ENCODE data around the gene XYLB. TPM values are rescaled to one million over a fixed set of nuclear protein-coding genes. Genes with fewer than 3 reads are reported as not detected.

XYLB gene
- total RNA-seq, 2 experiments from 2014 or later = 5.3 to 7.2 TPM

DNA sequence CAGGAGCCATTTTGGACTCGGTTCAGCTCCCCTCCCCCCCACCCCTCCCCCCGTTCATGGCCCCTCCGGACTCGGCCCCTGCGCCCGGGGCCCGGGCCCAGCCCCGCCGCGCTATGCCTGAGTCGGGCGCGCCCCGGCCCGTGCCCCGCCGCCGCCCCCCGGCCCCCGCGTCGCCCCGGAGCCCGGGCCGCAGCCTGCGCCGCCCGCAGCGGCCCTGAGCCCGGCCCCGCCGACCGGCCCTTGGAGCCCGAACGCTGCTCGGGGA lies 107.3 kb downstream of the XYLB start:
- Histone ChIP-seq H3K36me3 (ENCODE audit: insufficient read depth, low read length) (no peaks in the 10 kb centered on the region), H3K79me2 (ENCODE audit: insufficient read depth, low read depth, low read length) (no peaks in the 10 kb centered on the region), H3K4me3 (ENCODE audit: low read depth, low read length, poor library complexity, severe bottlenecking) (peak overlapping the region; percentile 72), H2AFZ (ENCODE audit: low read length) (no peak overlapping the region), H3K4me1 (ENCODE audit: insufficient read depth, low read length, poor library complexity, severe bottlenecking) (no peaks in the 10 kb centered on the region), H3K9me3 (ENCODE audit: low read length) (no peaks in the 10 kb centered on the region), H3K9me2 (ENCODE audit: insufficient read depth, low read length) (no peaks in the 10 kb centered on the region), H3K4me2 (ENCODE audit: low read length) (peak overlapping the region; percentile 94), H3K27ac (ENCODE audit: low read depth, low read length, poor library complexity, severe bottlenecking) (no peak overlapping the region), H4K20me1 (ENCODE audit: insufficient read depth, low read length) (no peaks in the 10 kb centered on the region)
- TF ChIP-seq EZH2phosphoT487 (IDR thresholded peaks at IDR 0.05; ENCODE audit: borderline replicate concordance, low read depth, low read length) = no peak
- TF ChIP-seq, protein P1, sequence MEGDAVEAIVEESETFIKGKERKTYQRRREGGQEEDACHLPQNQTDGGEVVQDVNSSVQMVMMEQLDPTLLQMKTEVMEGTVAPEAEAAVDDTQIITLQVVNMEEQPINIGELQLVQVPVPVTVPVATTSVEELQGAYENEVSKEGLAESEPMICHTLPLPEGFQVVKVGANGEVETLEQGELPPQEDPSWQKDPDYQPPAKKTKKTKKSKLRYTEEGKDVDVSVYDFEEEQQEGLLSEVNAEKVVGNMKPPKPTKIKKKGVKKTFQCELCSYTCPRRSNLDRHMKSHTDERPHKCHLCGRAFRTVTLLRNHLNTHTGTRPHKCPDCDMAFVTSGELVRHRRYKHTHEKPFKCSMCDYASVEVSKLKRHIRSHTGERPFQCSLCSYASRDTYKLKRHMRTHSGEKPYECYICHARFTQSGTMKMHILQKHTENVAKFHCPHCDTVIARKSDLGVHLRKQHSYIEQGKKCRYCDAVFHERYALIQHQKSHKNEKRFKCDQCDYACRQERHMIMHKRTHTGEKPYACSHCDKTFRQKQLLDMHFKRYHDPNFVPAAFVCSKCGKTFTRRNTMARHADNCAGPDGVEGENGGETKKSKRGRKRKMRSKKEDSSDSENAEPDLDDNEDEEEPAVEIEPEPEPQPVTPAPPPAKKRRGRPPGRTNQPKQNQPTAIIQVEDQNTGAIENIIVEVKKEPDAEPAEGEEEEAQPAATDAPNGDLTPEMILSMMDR (conservative IDR thresholded peaks at IDR 0.05; ENCODE audit: low read length) = no peak
- DNase-seq (ENCODE audit: low spot score) = no peak
- ChIA-PET POLR2A (no interaction called here), CTCF (ENCODE audit: unreplicated experiment) (interaction anchor here (1.1 kb wide), 1 partner anchor 108 kb away, joined by 3 read pairs; no protein-coding TSS in a partner anchor)
- BruUV-seq (replicated peaks) = no TSS peak
- intact Hi-C loops (cut with micrococcal nuclease; ENCODE audit: unreplicated experiment) = no loop called here

DNA sequence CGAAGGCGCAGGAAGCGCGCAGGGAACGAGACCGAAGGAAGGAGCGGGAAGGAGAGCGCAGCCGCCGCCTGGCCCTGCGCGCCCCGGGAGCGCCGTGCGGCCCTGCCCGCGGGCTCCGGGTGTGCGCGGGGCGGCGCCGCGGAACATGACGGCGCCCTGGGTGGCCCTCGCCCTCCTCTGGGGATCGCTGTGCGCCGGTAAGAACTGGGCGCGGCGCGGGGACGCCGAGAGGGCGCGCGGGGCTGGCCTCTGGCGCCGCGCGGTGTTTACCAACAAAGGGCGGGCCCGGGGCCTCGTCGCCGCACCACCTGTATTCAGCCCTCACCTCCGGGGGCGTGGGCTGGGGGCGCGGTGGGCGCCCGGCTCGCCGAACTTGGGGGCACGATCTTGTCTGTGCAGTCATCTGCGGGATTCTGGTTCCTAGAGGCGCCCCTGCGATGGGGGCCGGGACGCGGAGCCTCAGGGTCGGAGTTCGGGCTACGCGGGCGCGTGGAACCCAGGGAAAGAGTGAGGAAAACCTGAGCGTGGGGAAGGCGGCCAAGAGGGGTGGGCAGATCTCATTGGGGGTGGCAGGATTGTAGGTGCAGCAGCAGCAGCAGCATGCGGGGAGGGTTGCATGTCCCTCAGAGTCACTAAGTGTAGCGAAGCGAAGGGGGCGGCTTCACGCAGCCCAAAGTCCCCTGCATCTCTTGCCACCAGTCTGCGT lies 107.7 kb downstream of the XYLB start:
- Histone ChIP-seq H4K20me1 (ENCODE audit: insufficient read depth, low read length) (no peaks in the 10 kb centered on the region), H2AFZ (ENCODE audit: low read length) (peak overlapping the region; percentile 49; the same call in 1 of the 2 replicates), H3K4me2 (ENCODE audit: low read length) (peak overlapping the region; percentile 94), H3K9me2 (ENCODE audit: insufficient read depth, low read length) (no peaks in the 10 kb centered on the region), H3K4me1 (ENCODE audit: insufficient read depth, low read length, poor library complexity, severe bottlenecking) (no peaks in the 10 kb centered on the region), H3K36me3 (ENCODE audit: insufficient read depth, low read length) (no peaks in the 10 kb centered on the region), H3K79me2 (ENCODE audit: insufficient read depth, low read depth, low read length) (no peaks in the 10 kb centered on the region), H3K4me3 (ENCODE audit: low read depth, low read length, poor library complexity, severe bottlenecking) (peak overlapping the region; percentile 72), H3K9me3 (ENCODE audit: low read length) (no peaks in the 10 kb centered on the region), H3K27ac (ENCODE audit: low read depth, low read length, poor library complexity, severe bottlenecking) (no peak overlapping the region)
- ChIA-PET CTCF (ENCODE audit: unreplicated experiment) (no interaction called here), POLR2A (no interaction called here)
- BruUV-seq (replicated peaks) = no TSS peak
- TF ChIP-seq, protein P1 (conservative IDR thresholded peaks at IDR 0.05; ENCODE audit: low read length) = no peak
- no peak for TF ChIP-seq EZH2phosphoT487 (IDR thresholded peaks at IDR 0.05; ENCODE audit: borderline replicate concordance, low read depth, low read length)
- DNase-seq (ENCODE audit: low spot score) = peak; percentile 32
- intact Hi-C loops (cut with micrococcal nuclease; ENCODE audit: unreplicated experiment) = no loop called here

DNA sequence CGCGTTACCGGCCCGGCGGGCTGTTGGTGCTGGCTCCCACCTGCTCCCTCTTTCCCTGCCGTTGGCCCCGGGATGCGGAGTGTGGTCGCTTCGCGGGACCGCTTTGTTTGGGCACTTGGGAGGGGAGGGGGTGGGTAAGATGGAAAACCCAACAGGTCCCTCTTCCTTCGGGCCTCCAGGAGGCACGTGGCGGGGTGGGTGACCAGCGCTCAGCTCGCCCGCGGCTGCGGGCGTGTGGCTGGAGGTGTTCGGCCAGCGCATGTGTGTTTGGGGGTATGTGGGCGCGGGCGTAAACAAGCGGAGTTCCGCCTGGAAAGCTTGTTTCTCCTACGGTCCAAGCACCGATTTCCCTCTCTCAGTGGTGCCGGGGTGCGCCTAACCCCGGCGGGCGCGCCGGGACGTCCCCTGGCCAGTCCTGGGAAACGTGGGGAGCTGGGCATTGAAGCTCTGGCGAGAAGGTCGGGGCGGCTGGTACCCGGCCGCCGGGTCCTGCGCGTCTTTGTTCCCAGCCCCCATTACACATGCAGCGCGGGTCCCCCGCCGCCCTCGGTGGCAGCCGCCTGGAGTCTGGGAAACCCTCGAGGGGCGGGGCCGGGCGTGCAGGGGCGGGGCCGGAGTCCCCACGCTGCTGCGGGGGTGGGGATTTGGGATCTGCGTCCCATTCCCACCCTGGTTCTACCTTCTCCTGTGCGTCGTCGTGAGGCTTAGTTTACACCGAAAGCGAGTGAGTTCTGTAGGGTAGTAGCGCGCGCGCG lies 108.5 kb downstream of the XYLB start:
- Histone ChIP-seq H2AFZ (ENCODE audit: low read length) (peak overlapping the region; percentile 34; the same call in 1 of the 2 replicates), H3K27ac (ENCODE audit: low read depth, low read length, poor library complexity, severe bottlenecking) (no peak overlapping the region), H3K4me2 (ENCODE audit: low read length) (peak overlapping the region; percentile 94), H4K20me1 (ENCODE audit: insufficient read depth, low read length) (no peaks in the 10 kb centered on the region), H3K79me2 (ENCODE audit: insufficient read depth, low read depth, low read length) (no peaks in the 10 kb centered on the region), H3K36me3 (ENCODE audit: insufficient read depth, low read length) (no peaks in the 10 kb centered on the region), H3K4me3 (ENCODE audit: low read depth, low read length, poor library complexity, severe bottlenecking) (peak overlapping the region; percentile 72), H3K4me1 (ENCODE audit: insufficient read depth, low read length, poor library complexity, severe bottlenecking) (no peaks in the 10 kb centered on the region), H3K9me2 (ENCODE audit: insufficient read depth, low read length) (no peaks in the 10 kb centered on the region), H3K9me3 (ENCODE audit: low read length) (no peaks in the 10 kb centered on the region)
- intact Hi-C loops (cut with micrococcal nuclease; ENCODE audit: unreplicated experiment) = no loop called here
- CTCF ChIA-PET (ENCODE audit: unreplicated experiment) = no interaction called here
- no TSS peak for BruUV-seq (replicated peaks)
- no peak for TF ChIP-seq EZH2phosphoT487 (IDR thresholded peaks at IDR 0.05; ENCODE audit: borderline replicate concordance, low read depth, low read length)
- TF ChIP-seq, protein P1 (conservative IDR thresholded peaks at IDR 0.05; ENCODE audit: low read length) = no peak
- peak; percentile 56 for DNase-seq (ENCODE audit: low spot score)
- POLR2A ChIA-PET = interaction anchor here (1.0 to 1.2 kb wide), 2 partner anchors 10 to 42 kb away, joined by 3 read pairs; no protein-coding TSS in a partner anchor

All from OCI-LY7 (cell line).